K562 (cell line): ENCODE data around the gene SENP1. TPM values are rescaled to one million over a fixed set of nuclear protein-coding genes. Genes with fewer than 3 reads are reported as not detected.
A peak's percentile ranks its signal among the peaks of the same experiment; 100 is the strongest.

Experiments
- CTCF ChIP-seq, 3 experiments: IDR thresholded peaks in 2 of 3; conservative IDR thresholded peaks in 1 of 3; 2 replicates each; pipeline ENCODE4 v1.5.1; 2011 to 2012; ENCODE audit warnings: low read length in 3 of 3, mild to moderate bottlenecking in 3 of 3, control low read depth in 2 of 3, improper control_type of control experiment in 1 of 3, inconsistent platforms in 1 of 3, low read depth in 1 of 3, mixed read lengths in 1 of 3, moderate library complexity in 1 of 3; ENCODE audit not compliant: insufficient read depth in 2 of 3
- polyA plus RNA-seq, 8 experiments: library from polyadenylated mRNA; depleted of rRNA in 4 of 8; stranded (reverse) in 5 of 8; unstranded in 3 of 8; fragments of >200 nt; fragmentation: Nextera tagmentation in 2 of 8; fragmentation: Illumina TruSeq in 1 of 8; extraction: Ambion mirVana in 2 of 8; extraction: Trizol in 1 of 8; gene quantifications; 2 replicates each; pipeline versions ENCODE4 v1.2.1 to v1.2.3, GENCODE V29; 2011 to 2014; ENCODE audit warnings: inconsistent platforms in 1 of 8, missing spikeins in 1 of 8
- total RNA-seq, 7 experiments: library from RNA; depleted of rRNA in 6 of 7; stranded (reverse); fragments of >200 nt in 6 of 7; fragmentation: Illumina TruSeq in 2 of 7; extraction: Trizol in 2 of 7; gene quantifications; 2 replicates each; pipeline versions ENCODE4 v1.2.1 to v1.2.3, GENCODE V29; 2011 to 2021; ENCODE audit warnings: low replicate concordance in 1 of 7
- TF ChIP-seq, protein P1 (sequence below): fragments of 450-650 bp; IDR thresholded peaks from 2 replicates; pipeline ENCODE4 v1.6.1; 2016
- TF ChIP-seq, protein P2 (sequence below): fragments of 250-450 bp; sonication (Bioruptor Pico); IDR thresholded peaks from 2 replicates; pipeline ENCODE4 v1.4.0; 2020

Gene SENP1
- total and polyA plus RNA-seq, 9 of the 15 experiments (the other 6 are each of a cell fraction or from before 2014, with no cell fraction given) = 15.5 to 59.0 (median 36.3) TPM

DNA sequence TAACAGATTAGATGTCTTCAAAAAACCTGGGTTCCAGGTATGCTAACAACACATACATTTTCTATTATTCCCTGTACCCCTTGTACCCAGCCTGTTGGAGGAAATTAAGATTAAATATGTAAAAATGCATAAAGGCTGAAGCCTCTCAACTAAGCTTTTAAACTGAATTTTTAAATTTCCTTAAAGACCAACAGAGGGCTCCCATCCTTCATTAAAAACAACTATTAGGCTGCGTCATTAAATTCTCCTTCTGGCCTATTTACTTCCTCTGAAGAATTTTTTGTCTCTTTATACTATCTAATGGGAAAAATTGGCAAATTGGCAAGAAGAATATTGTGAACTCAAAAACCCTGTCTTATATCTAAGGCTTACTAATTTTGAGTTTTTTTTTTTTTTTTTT is 21.8 kb downstream of the SENP1 start (continued):
- peak in 1 of 3 experiments; percentile 45; a peak in 3 of 6 replicates for TF ChIP-seq CTCF (IDR thresholded peaks at IDR 0.05 in 2 of 3, conservative IDR thresholded peaks at IDR 0.05 in 1 of 3; ENCODE audit: insufficient read depth in 2 of 3, low read depth in 1 of 3, low read length in 3 of 3)
- TF ChIP-seq, protein P1, sequence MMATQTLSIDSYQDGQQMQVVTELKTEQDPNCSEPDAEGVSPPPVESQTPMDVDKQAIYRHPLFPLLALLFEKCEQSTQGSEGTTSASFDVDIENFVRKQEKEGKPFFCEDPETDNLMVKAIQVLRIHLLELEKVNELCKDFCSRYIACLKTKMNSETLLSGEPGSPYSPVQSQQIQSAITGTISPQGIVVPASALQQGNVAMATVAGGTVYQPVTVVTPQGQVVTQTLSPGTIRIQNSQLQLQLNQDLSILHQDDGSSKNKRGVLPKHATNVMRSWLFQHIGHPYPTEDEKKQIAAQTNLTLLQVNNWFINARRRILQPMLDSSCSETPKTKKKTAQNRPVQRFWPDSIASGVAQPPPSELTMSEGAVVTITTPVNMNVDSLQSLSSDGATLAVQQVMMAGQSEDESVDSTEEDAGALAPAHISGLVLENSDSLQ = peak; percentile 39; the same call in 1 of the 2 replicates
- TF ChIP-seq, protein P2, sequence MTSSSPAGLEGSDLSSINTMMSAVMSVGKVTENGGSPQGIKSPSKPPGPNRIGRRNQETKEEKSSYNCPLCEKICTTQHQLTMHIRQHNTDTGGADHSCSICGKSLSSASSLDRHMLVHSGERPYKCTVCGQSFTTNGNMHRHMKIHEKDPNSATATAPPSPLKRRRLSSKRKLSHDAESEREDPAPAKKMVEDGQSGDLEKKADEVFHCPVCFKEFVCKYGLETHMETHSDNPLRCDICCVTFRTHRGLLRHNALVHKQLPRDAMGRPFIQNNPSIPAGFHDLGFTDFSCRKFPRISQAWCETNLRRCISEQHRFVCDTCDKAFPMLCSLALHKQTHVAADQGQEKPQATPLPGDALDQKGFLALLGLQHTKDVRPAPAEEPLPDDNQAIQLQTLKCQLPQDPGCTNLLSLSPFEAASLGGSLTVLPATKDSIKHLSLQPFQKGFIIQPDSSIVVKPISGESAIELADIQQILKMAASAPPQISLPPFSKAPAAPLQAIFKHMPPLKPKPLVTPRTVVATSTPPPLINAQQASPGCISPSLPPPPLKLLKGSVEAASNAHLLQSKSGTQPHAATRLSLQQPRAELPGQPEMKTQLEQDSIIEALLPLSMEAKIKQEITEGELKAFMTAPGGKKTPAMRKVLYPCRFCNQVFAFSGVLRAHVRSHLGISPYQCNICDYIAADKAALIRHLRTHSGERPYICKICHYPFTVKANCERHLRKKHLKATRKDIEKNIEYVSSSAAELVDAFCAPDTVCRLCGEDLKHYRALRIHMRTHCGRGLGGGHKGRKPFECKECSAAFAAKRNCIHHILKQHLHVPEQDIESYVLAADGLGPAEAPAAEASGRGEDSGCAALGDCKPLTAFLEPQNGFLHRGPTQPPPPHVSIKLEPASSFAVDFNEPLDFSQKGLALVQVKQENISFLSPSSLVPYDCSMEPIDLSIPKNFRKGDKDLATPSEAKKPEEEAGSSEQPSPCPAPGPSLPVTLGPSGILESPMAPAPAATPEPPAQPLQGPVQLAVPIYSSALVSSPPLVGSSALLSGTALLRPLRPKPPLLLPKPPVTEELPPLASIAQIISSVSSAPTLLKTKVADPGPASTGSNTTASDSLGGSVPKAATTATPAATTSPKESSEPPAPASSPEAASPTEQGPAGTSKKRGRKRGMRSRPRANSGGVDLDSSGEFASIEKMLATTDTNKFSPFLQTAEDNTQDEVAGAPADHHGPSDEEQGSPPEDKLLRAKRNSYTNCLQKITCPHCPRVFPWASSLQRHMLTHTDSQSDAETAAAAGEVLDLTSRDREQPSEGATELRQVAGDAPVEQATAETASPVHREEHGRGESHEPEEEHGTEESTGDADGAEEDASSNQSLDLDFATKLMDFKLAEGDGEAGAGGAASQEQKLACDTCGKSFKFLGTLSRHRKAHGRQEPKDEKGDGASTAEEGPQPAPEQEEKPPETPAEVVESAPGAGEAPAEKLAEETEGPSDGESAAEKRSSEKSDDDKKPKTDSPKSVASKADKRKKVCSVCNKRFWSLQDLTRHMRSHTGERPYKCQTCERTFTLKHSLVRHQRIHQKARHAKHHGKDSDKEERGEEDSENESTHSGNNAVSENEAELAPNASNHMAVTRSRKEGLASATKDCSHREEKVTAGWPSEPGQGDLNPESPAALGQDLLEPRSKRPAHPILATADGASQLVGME (CRISPR knock-in tag) = no peak
